Left hindlimb (tissue), 1 donor: ENCODE measurements around the gene RNU5B-1.

Experiments used
- DNase-seq: peaks from one replicate; pipeline ENCODE4 v3.0.0-alpha.2; 2018

RNU5B-1 gene

GRCh38 chr15:65304381-65305149, at the start of gene RNU5B-1:
TSS of gene RNU5B-1 (plus strand) at chr15:65304677.
- DNase-seq, result peak; percentile 84

- no peak for DNase-seq
These were observed 49.7 kb upstream of the RNU5B-1 start for GRCh38 chr15:65254758-65255157.

- DNase-seq, result no peak
These were observed 48.9 kb upstream of the RNU5B-1 start for GRCh38 chr15:65255486-65256140.

GRCh38 chr15:65258375-65259262, 45.9 kb upstream of the RNU5B-1 start:
- DNase-seq, result no peak

GRCh38 chr15:65259367-65259797, 45.1 kb upstream of the RNU5B-1 start:
- no peak for DNase-seq

- DNase-seq, result no peak
These were observed 43.5 kb upstream of the RNU5B-1 start for GRCh38 chr15:65260968-65261367.

GRCh38 chr15:65263313-65263712, 41.2 kb upstream of the RNU5B-1 start:
- no peak for DNase-seq

GRCh38 chr15:65264863-65265430, 39.5 kb upstream of the RNU5B-1 start:
- no peak for DNase-seq

GRCh38 chr15:65266469-65266868, 38.0 kb upstream of the RNU5B-1 start:
- no peak for DNase-seq

GRCh38 chr15:65268411-65268810, 36.1 kb upstream of the RNU5B-1 start:
- DNase-seq, result no peak

- DNase-seq, result peak; percentile 76
These were observed 33.5 kb upstream of the RNU5B-1 start for GRCh38 chr15:65270811-65271545.

- no peak for DNase-seq
These were observed 29.3 kb upstream of the RNU5B-1 start for GRCh38 chr15:65275104-65275727.

GRCh38 chr15:65275728-65276126, 28.8 kb upstream of the RNU5B-1 start:
- DNase-seq, result no peak

- no peak for DNase-seq
These were observed 27.5 kb upstream of the RNU5B-1 start for GRCh38 chr15:65277015-65277414.

- DNase-seq, result no peak
These were observed 26.0 kb upstream of the RNU5B-1 start for GRCh38 chr15:65278480-65278879.

GRCh38 chr15:65285291-65286068, 19.0 kb upstream of the RNU5B-1 start:
- DNase-seq, result no peak

- DNase-seq, result no peak
These were observed 18.3 kb upstream of the RNU5B-1 start for GRCh38 chr15:65286069-65286703.

- peak; percentile 93 for DNase-seq
These were observed 17.6 kb upstream of the RNU5B-1 start, which contains the start of gene PARP16 for GRCh38 chr15:65286704-65287519. TSS of gene PARP16 (minus strand) at chr15:65286883. CDS start at chr15:65286426, 457 bp downstream.

- no peak for DNase-seq
These were observed 17.0 kb upstream of the RNU5B-1 start for GRCh38 chr15:65287520-65287855.
